GM19467 (cell line): ENCODE measurements around the gene NDUFAF4.

Source experiments
- ATAC-seq: cut with Tn5 transposase; IDR thresholded peaks from one replicate; pipeline ENCODE4 v1.9.1; 2021; ENCODE audit warnings: mild to moderate bottlenecking, moderate library complexity; ENCODE audit not compliant: unreplicated experiment

The NDUFAF4 gene

DNA sequence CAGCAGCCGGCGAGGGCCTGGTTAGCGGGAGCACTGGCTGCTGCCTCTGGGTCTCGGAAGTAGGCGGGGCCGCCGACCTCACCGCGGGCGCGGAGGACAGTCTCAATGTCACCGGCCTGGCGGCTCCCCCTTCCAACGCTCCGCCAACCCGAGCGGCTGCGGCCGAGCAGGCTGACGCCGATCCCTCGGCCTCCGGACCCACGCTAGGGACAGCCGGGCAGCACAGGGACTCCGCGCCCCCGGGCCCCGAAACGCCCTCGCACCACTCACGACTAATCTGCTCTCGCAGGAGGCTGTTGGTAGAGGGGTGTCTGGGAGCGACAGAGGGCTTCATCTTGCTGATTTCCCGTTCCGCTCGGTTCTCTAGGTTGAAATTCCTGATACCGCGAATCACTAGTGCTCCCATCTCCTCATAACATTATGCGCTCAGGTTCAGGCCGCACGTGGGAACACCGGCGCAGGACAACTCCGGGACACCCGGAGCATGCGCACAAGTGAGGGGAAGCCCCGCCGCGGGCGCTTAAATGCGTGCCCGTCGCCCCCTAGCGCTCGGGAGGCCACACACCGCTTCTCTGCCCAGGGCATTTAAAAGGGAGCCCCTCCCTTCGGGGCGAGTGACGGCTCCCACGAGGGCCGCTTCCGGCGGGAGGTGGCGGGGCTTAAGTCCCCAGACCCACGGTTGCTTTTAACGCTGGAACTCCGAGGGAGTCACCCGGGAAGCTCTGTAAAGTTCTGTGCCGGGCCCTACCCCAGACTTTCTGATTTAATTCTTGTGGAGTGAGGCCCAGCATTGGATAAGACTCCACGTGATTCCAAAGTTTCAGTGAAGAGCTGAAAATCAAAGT lies at the start of gene NDUFAF4:
NDUFAF4 (minus strand) TSS at position 496 of the 845 bp plus-strand sequence; CDS start at position 406, 90 bp downstream.
- ATAC-seq = peak; percentile 91

DNA sequence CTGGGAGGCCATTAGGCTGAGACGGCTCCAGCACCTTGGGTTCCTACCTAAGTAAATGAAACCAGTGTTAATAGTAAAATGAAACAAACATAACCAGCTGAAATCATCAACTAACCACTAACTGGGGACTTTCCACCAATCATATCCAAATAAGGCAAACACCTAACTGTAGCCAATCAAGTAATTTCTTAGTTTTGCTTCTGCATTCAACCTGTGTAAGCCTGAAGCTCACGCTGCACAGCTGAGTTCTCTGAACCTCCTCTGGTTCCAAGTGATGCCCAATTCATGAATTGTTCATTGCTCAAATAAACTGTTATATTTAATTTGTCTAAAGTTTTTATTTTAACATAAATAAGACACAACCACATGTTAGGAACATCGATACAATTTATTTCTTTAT lies 49.4 kb upstream of the NDUFAF4 start:
- ATAC-seq = peak; percentile 98

DNA sequence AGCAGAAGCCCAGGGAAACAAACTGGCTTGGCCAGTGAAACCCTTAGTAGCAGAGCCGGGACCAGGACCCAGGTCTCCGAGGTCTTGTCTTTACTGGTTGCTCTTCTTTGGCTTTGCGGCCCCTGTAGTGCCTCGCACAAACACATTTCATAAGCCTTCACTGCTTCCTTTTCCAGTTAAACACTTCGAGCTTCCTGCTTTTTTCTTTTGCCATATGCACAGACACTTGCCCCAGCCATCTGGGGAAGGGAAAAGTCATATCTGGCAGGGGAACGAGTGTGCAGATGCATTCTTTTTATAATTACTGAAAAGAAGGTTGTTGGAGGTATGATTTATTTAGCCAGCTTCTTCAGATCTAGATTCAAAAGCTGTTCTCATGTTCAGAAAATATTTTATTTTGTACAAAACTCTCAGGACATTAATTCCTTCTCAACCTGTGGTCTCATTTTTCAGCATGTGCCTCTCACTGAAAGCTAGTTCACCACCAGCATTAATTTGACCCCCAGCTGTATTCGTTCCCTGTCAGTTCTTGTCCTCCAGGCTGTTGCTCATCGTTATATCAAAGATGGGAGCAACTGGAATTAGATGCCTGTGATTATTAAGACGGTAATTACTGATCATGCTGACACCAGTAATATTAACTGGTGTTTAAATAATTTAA lies 46.0 kb upstream of the NDUFAF4 start:
- no peak for ATAC-seq

DNA sequence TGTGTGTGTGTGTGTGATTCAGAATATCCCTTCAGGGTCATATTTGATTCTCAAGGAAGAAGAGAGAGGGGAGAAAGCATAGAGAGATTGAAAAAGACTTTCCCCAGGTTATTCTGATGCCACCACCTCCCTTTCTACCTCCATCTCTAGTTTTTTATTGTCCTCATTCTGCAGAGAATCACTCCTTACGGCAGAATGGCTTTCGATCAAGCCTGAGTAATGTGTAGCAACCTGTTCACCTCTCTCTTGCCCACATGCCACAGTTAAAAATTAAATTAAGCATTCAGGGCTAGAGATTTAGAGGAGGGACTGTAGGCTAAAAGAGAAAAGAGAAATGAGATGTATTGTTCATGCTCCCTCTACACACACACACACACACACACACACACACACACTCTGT lies 45.0 kb upstream of the NDUFAF4 start:
- ATAC-seq = no peak

DNA sequence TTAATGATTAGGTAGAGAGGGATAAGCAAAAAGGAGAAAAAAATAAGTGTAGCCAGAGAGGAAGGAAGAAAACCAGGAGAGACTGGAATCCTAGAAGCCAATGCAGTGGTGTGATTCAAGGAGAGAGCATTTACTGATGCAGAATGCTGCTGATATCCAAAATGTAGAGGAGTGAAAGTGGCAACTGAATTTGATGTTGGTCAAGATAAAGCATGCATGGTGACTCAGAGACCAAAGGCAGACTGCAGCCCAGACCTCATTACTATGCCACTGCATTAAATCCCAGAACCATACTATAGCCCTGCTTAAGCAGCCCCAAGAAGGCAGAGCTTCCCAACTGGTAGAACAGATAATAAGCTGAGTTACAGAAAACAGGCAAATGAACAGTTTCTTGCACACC lies 42.6 kb upstream of the NDUFAF4 start:
- ATAC-seq = no peak

DNA sequence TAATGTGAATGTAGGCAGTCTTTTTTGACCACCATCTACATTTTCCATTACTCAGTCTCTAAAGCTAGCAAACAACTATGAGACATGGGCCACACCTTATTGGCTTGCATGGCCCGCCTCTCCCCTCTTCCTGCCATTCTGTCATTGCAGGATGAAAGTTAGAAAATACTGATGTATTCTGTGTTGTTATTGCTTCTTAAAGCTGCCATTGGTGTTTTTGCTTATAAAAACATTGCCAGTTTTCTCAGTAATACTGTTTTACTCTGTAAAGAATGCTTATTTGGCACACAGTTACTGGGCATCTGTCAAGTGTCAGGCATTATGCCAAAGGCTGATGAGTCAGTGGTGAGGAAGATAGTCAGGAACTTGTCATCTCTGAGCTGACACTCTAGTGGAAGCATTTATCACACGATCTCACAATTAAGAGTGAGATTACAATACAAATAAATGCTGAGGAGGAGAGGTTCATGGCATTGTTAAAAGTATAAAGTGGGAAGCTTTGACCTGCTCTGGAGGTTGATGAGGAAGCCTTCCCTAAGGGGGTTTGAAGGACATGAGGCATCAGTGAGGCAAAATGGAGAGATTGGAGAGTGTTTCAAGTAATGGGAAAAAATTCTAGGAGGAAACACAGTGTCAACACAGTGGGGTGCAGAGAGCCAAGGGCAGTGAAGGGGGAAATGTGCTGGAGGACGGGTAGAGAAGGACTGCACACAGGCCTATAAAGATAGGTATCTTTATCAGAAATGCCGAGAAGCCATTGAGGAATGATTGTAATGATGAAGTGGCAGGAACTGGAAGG lies 41.5 kb upstream of the NDUFAF4 start:
- ATAC-seq = no peak

DNA sequence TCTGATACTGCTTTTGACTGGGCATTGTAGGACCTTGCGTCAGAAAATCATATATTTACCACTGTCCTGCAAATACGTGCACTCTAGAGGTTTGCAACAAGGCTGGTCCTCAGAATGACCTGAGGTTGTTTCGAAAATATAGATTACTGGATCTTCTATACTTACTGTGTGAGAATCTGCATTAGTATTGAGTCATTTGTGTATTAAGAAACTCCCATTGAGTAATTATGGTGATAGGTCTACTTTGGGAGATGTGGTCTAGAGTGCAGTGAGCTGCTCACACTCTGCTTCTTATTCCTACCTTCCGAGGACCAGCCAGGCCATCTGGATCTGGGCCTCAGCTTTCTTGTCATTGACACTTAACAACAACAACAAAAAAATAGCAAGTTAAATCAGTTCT lies 36.4 kb upstream of the NDUFAF4 start:
- no peak for ATAC-seq

DNA sequence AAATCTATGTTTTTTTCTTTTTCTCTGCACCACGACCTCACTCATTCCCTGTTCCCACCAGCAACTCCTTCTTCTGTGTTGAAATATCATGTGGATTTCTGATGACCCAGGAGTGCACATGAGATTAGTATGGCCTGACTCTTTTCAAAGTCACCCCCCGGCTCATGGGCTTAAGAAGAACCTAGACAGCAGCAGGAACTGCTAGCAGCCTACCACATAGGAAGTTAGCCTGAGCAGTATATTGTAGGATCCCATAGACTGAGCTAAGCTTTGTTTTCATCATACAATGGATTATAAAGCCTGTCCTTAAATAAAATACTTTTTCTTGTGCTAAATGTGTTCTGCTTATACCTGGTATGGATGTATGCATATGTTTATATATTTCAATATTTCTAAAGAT lies 33.5 kb upstream of the NDUFAF4 start:
- ATAC-seq = no peak

DNA sequence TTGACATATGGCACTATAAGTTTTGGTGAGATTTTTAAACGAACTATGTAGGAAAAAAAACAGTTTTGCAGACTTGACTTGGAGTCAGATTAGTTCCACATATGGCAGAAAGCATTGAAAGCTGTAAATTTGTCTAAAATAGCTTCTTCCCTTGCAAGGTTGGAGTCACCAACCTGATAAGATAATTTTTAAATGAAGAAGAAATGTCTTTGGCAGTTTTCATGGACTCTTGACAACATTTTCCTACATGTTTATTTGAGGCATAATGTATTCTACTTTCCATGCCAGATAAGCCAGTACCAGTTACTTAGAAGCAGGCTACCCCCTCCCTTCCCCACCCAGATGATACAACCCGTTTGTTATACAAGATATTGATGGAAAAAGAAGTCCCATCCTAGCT lies 32.0 kb upstream of the NDUFAF4 start:
- ATAC-seq = no peak

DNA sequence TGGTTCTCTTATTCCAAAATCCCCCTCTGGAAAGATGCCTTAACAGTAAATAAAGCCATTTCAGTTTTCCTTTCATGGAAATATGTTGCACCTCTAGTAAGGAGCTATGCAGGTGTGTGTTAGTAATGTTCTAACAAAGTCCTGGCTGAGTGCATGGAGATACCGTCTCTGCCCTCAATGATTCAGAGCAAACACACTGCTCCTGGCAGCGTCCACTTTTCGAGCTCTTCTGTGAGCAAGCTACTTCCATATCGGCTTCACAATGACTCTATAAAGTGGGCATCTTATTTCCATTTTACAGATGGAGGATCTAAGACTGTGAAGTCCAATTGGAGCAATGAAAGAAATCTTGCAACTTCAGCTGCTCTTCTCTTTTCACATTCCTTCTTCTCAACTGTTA lies 30.0 kb upstream of the NDUFAF4 start:
- ATAC-seq = no peak

DNA sequence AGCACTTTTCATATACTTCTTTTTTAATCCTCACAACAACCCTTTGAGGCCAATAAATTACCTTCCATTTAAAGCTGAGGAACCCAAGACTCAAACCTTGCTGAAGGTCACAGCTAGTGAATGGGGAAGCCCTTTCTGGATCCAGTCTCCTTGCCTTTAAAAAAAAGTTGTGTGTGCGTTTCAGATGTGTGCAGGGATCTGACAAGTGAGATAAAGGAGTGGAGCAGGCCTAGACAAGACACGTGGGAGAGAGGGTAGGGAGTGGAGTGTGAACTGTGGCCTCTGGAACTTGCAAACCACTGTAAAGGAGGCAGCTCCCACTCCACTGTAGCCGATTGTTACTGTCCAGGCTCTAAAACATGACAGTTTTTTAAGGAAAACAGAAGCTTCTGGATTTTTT lies 28.7 kb upstream of the NDUFAF4 start:
- no peak for ATAC-seq

DNA sequence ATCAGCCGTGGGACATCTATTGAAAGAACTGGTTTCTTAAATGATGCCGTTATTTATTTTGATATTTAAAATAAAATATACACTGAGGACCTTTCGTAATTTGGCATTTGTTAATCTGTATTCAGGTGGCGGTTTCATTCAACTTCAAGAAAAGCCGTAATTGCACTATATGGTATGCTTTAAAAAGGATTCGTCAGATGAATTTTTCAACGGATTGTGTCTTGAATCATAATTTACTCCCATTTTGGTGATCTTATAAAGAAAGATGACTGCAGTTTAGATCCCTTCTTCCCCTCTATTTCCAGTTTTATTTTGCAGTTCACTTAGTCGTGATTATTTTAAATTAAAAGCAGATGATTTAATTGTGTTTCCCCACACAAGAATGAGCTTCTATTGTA lies 27.6 kb upstream of the NDUFAF4 start:
- no peak for ATAC-seq

DNA sequence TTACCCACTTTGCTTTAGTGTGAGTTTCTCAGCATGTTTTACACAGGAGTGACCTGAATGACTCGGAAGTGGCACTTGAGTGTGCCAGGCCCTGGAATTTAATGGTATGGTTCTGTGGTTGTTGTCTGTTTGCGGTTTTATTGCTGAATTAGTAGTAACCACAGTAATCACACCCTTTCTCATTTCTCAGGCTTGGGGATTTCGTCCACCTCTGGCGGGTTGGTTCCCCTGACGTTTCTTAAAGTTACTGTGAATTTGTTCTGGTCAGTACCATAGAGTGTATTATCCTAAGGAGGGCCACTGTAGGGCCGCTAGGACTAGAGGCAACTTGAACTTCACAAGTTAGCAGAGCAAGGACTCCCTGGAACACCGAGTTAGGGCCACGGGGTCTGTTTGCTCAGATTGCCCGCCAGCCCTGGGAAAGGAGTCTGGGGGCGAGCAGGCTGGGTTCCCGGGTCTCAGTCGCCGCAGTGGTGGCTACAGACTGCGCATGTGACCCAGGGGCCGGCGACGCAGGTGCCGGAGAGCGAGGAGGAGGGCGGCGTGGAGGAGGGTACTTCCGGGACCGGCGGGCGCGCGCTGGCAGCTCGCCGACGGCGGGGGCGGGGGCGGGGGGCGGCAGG lies 26.3 kb upstream of the NDUFAF4 start:
- peak; percentile 78 for ATAC-seq

DNA sequence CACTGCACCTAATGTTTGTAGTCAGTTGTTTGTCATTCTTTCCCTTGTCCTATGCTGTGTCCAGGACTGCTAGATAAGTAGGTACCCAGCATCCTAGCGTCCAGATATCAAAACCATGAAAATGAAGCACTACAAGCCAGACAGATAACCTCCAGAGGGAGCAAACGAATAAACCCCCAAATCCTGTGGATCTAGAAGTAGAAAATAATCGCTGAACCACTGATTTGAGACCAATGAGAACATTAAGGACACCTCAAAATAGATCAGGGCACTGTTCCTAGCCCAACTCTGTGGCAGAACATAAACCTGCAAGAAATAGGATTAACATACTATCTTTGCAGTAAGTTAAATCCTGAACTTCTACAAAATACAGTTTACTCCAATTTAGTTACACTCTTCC lies 25.7 kb upstream of the NDUFAF4 start:
- no peak for ATAC-seq

DNA sequence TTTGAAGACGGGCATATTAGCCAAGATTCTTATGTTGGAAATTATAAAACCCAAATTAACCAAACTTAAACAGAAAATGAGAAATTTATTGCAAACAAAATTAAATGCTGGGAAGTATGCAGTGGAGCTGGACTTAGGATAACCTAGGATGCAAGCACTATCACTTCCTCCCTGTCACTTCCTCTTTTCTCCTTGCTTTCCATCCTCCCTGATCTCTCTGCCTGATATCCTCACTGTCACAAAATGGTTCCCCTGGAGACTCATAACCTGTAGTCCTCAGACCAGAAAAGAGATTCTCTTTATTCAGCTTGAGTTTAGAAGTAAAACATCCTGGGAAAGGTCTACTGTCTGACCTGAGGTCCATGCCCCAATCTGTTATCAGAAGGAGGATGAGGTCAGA lies 19.4 kb upstream of the NDUFAF4 start:
- no peak for ATAC-seq

DNA sequence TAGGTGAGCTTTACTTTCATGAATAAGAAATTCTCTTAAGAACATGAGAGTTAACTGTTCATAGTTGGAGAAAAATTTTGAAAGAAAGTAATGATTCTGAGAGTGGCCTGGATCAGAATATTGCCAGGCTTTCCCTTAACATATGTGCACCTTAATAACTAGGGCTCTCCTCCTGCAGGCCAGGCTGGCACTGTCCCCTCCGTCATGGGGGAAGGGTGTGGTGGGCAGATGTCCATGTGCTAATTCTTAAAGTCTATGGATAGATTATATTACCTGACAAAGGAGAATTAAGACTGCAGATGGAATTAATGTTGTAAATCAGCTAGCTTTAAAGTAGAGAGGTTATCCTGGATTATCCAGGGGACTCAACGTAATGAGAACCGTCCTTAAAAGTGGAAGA lies 15.9 kb upstream of the NDUFAF4 start:
- no peak for ATAC-seq

DNA sequence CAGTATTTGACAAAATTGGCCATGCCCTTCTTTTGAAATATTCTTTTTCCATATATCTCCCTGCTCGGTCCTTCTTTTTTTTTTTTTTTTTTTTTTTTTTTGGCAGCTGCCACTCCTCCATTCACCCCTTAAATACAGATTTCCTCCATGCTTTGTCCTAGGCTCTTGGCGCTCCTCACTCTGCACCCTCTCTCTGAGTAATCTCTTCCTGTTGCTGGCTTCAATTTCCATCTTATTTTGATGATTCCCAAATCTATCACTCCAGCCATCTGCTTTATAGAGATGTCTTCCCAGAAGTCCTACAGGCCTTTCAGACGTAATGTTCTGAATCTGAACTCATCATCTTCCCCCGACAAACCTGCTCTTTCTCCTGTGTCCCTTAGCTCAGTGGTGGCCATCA lies 14.1 kb upstream of the NDUFAF4 start:
- no peak for ATAC-seq

DNA sequence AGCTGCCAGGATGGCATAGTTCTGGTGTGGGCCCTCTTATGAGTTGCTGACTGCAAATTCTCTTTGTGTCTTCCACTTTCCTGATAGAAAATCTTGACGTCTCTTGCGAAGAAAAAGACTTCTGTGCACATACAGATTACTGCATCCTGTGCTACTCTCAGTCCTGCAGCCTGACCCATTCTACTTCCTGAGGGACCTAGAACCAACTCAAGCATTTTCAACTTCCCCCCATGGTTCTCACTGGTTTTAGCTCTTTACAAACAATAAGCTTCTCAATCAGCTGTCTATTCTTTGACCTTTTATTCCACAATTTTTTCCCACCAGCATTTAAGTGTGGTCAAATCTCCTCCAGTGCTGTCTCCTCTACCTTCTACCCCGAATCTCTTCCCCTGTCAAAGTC lies 13.5 kb upstream of the NDUFAF4 start:
- ATAC-seq = no peak

DNA sequence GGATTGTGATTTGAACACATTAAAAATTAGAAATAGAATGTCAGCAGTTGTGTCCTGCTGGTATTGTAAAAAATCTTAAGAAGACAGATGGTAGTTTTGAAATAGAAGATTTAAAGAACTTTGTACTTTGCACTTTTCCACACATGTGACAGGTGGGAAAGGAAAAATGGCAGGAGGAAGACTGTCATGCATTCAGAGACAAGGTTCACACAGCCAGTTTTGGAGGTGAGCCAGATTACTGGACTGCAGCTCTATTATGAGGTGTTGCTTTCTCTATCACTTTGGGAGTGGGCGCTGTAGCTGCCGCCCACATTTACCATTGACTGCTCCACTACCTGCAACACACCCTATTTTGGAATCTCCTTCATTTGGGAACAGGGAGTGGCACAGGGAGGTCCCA lies 12.1 kb upstream of the NDUFAF4 start:
- no peak for ATAC-seq

DNA sequence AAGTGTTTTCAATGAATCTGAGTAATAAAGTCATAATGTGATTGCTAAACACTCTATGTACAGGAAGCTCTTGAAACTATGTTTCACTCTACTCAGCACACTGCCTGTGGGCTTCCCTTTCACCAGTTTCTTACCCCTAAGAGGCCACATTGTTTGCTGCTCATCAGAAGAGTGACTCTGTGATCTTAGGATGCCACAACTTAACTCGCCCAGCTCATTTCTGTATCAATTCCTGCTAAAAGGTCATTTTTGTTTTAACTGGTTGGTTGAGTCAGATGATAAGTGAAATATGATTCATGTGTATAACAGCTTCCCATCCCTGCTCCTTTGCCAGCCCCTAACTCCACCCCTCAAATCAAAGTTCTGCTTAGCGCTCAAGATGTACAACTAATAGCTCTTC lies 9.8 kb upstream of the NDUFAF4 start:
- ATAC-seq = peak; percentile 75

DNA sequence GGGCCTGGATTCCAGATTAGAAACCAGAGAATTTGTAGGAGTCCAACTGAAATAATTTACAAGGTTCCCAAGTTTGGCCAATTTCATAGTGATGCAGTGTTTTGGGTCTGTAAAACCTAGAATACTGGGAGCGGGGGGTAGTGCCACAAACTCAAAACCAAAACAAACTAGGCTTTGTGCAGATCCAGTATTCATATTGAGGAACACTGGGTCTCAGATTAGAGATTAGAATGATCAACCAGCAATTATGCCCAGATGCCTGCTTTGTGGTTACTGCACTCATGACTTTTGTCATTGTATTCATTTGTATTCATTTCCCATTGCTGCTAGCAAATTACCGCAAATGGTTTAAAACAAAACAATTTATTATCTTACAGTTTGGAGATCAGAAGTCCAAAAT lies 3.2 kb upstream of the NDUFAF4 start:
- ATAC-seq = no peak
